Endothelial cell of umbilical vein (primary cell): Measurements from ENCODE around the gene PANX2. TPM values are rescaled to one million over a fixed set of nuclear protein-coding genes. Genes with fewer than 3 reads are reported as not detected.

ENCODE experiments used
- BruUV-seq: library from RNA; stranded (reverse); fragments of 400-500 nt; replicated peaks from 2 replicates; lab custom pipeline; 2021; lab: Mats Ljungman, UMichigan
- CTCF ChIA-PET: fragments of 300-600, 350-600 bp; sonication (Branson Sonifier 250); formaldehyde crosslinking; loops from one replicate; lab custom pipeline; 2021; ENCODE audit warnings: antibody characterized with exemption, inconsistent platforms; lab: Charles Lee
- POLR2A ChIA-PET: fragments of 300-600, 350-600 bp; sonication (Branson Sonifier 250); formaldehyde crosslinking; loops from one replicate; lab custom pipeline; 2021; ENCODE audit warnings: antibody characterized with exemption, inconsistent platforms; lab: Charles Lee
- DNase-seq: peaks from one replicate; pipeline ENCODE4 v3.0.0-alpha.2; 2011; ENCODE audit warnings: low read depth, low spot score
- FAIRE-seq: peaks from 2 replicates; lab custom pipeline; 2011; peaks lifted over from hg19 to GRCh38; lab: Jason Lieb, UNC
- H2AFZ ChIP-seq: 2 replicates; pipeline ENCODE4 v1.6.0; 2012; ENCODE audit warnings: low read depth, low read length, control low read depth, inconsistent platforms
- H3K27ac ChIP-seq: 2 replicates; pipeline ENCODE4 v1.5.1; 2011; ENCODE audit warnings: low read depth, mild to moderate bottlenecking, control low read depth, low read length, moderate library complexity; ENCODE audit not compliant: insufficient read depth
- H3K27me3 ChIP-seq, 2 experiments: 2 replicates each; pipeline versions ENCODE4 v1.6.0 to v1.6.1; 2011; ENCODE audit warnings: low read length in 2 of 2, mixed read lengths in 1 of 2; ENCODE audit not compliant: control insufficient read depth in 2 of 2, insufficient read depth in 2 of 2
- H3K36me3 ChIP-seq, 2 experiments: 2 replicates in 1 of 2; 3 replicates in 1 of 2; pipeline ENCODE4 v1.5.1; 2011; ENCODE audit warnings: low read length in 2 of 2, mild to moderate bottlenecking in 1 of 2, moderate library complexity in 1 of 2; ENCODE audit not compliant: control insufficient read depth in 2 of 2, insufficient read depth in 2 of 2; ENCODE audit errors: extremely low read depth in 1 of 2
- H3K4me1 ChIP-seq: 3 replicates; pipeline ENCODE4 v1.5.1; 2011; ENCODE audit warnings: mild to moderate bottlenecking, low read length; ENCODE audit not compliant: control insufficient read depth, insufficient read depth; ENCODE audit errors: extremely low read depth
- H3K4me2 ChIP-seq: 2 replicates; pipeline ENCODE4 v1.6.1; 2011; ENCODE audit warnings: low read length, control low read depth, mixed read lengths; ENCODE audit not compliant: insufficient read depth
- H3K4me3 ChIP-seq, 3 experiments: fragments of 200-600 bp in 1 of 3; sonication (generic), shearing (Covaris generic) in 1 of 3; replicated peaks in 1 of 3; 2 replicates each; pipeline ENCODE4 v1.5.1; 2011 to 2016; ENCODE audit warnings: control low read depth in 3 of 3, low read length in 3 of 3, mild to moderate bottlenecking in 2 of 3, inconsistent platforms in 1 of 3, low read depth in 1 of 3, moderate library complexity in 1 of 3; ENCODE audit not compliant: insufficient read depth in 1 of 3
- H3K79me2 ChIP-seq: 2 replicates; pipeline ENCODE4 v1.6.0; 2012; ENCODE audit warnings: low read length, inconsistent platforms; ENCODE audit not compliant: control insufficient read depth, insufficient read depth
- H3K9ac ChIP-seq: replicated peaks from 2 replicates; pipeline ENCODE3; 2011; ENCODE audit warnings: low read length, control low read depth; ENCODE audit not compliant: insufficient read depth; ENCODE audit errors: extremely low read depth
- H3K9me1 ChIP-seq: replicated peaks from 3 replicates; pipeline ENCODE4 v1.6.0; 2011; ENCODE audit warnings: mild to moderate bottlenecking, low read length; ENCODE audit not compliant: control insufficient read depth, insufficient read depth; ENCODE audit errors: extremely low read depth
- H3K9me3 ChIP-seq: replicated peaks from 2 replicates; pipeline ENCODE4 v1.5.1; 2012; ENCODE audit warnings: low read length, inconsistent platforms; ENCODE audit not compliant: control insufficient read depth, insufficient read depth
- H4K20me1 ChIP-seq: replicated peaks from 2 replicates; pipeline ENCODE3; 2011; ENCODE audit warnings: mild to moderate bottlenecking, low read length; ENCODE audit not compliant: control insufficient read depth, insufficient read depth; ENCODE audit errors: extremely low read depth
- CTCF ChIP-seq, 2 donors: IDR thresholded peaks; 1 replicate in 1 of 2; 2 replicates in 1 of 2; pipeline ENCODE4 v1.5.1; 2011; ENCODE audit warnings: low read length in 2 of 2, mild to moderate bottlenecking in 2 of 2, moderate library complexity in 2 of 2, control low read depth in 1 of 2, inconsistent platforms in 1 of 2, low read depth in 1 of 2; ENCODE audit not compliant: insufficient read depth in 1 of 2; ENCODE audit errors: extremely low read depth in 1 of 2
- EZH2 ChIP-seq: IDR thresholded peaks from 2 replicates; pipeline ENCODE4 v1.6.1; 2012; ENCODE audit warnings: borderline replicate concordance, low read depth, mild to moderate bottlenecking, moderate library complexity, low read length, inconsistent platforms; ENCODE audit not compliant: severe bottlenecking
- FOS ChIP-seq: IDR thresholded peaks from 2 replicates; pipeline ENCODE4 v1.6.1; 2011; ENCODE audit warnings: mild to moderate bottlenecking, low read length, moderate library complexity, borderline replicate concordance; ENCODE audit not compliant: insufficient read depth
- GATA2 ChIP-seq: IDR thresholded peaks from 2 replicates; pipeline ENCODE4 v1.7.0; 2011; ENCODE audit warnings: low read depth, mild to moderate bottlenecking, moderate library complexity, mixed read lengths, low read length; ENCODE audit not compliant: insufficient read length, insufficient read depth
- JUN ChIP-seq: IDR thresholded peaks from 2 replicates; pipeline ENCODE4 v1.6.1; 2011; ENCODE audit warnings: borderline replicate concordance, low read depth; ENCODE audit not compliant: insufficient read length, insufficient read depth
- MAX ChIP-seq: IDR thresholded peaks from 2 replicates; pipeline ENCODE4 v1.6.1; 2011; ENCODE audit not compliant: insufficient read depth, insufficient read length
- MYC ChIP-seq: IDR thresholded peaks from one replicate; pipeline ENCODE4 v1.6.1; 2011; ENCODE audit warnings: mild to moderate bottlenecking, low read depth, low read length
- POLR2A ChIP-seq: IDR thresholded peaks from 2 replicates; pipeline ENCODE4 v1.6.1; 2012; ENCODE audit warnings: low read depth, mild to moderate bottlenecking, control low read depth, low read length
- POLR2AphosphoS5 ChIP-seq: IDR thresholded peaks from 2 replicates; pipeline ENCODE4 v1.6.1; 2012; ENCODE audit warnings: low read depth, mild to moderate bottlenecking, control low read depth, low read length, moderate library complexity; ENCODE audit not compliant: insufficient read depth
- dilution Hi-C: fragments of 300-500 bp; cut with MboI; formaldehyde crosslinking; loops from one replicate; pipeline ENCODE4 v1.15.0; 2019; ENCODE audit warnings: low sequenced_read_pairs; ENCODE audit not compliant: extremely low pct_ligation_motif_present
- intact Hi-C: fragments of 100-400 bp; cut with micrococcal nuclease; formaldehyde crosslinking; loops from one replicate; pipeline ENCODE4 v1.10.0; 2022
- polyA plus RNA-seq, 4 experiments: library from polyadenylated mRNA; depleted of rRNA in 3 of 4; stranded (reverse) in 3 of 4; unstranded in 1 of 4; fragments of >200 nt; gene quantifications; 2 replicates each; pipeline versions ENCODE4 v1.2.1 to v1.2.3, GENCODE V29; 2011 to 2012; ENCODE audit warnings: missing spikeins in 1 of 4
- total RNA-seq: library from RNA; stranded (reverse); gene quantifications from 2 replicates; pipeline ENCODE4 v1.2.3, GENCODE V29; 2021

Gene PANX2
- total and polyA plus RNA-seq, 2 donors (not counting 3 experiments of a cell fraction or from before 2014, with no cell fraction given) = 2.5 to 5.1 TPM

- POLR2A ChIA-PET = no interaction called here
- H3K79me2 ChIP-seq = peaks cover 26% of the 10 kb centered on the region
- intact Hi-C loops = loop anchor here (10.0 kb wide), 1 partner anchor 227 kb away; no protein-coding TSS in a partner anchor
These were observed 31.7 kb downstream of the PANX2 start for GRCh38 chr22:50202130-50202666.

More at GRCh38 chr22:50202130-50202666, 31.7 kb downstream of the PANX2 start:
- dilution Hi-C loops = no loop called here
- Histone ChIP-seq H3K9ac (peak overlapping the region; percentile 67), H4K20me1 (no peaks in the 10 kb centered on the region), H3K36me3 (peaks cover 2 to 6% of the 10 kb centered on the region in 2 experiments), H3K27ac (no peak overlapping the region), H3K9me1 (no peaks in the 10 kb centered on the region), H3K4me3 (peak overlapping the region; percentile 58 to 85 (median 73)), H3K27me3 (no peaks in the 10 kb centered on the region), H3K4me2 (peak overlapping the region; percentile 94), H3K4me1 (peaks cover 27% of the 10 kb centered on the region), H2AFZ (no peak overlapping the region), H3K9me3 (no peaks in the 10 kb centered on the region)
- FAIRE-seq = peak; percentile 38
- no peak for TF ChIP-seq MAX
- no peak for TF ChIP-seq CTCF (IDR thresholded peaks at IDR 0.05; ENCODE audit: extremely low read depth in 1 of 2, insufficient read depth in 1 of 2, low read depth in 1 of 2, low read length in 2 of 2)
- no peak for TF ChIP-seq MYC
- TF ChIP-seq GATA2 = no peak
- TF ChIP-seq FOS = no peak
- TF ChIP-seq POLR2A = no peak
- TF ChIP-seq JUN = no peak
- TF ChIP-seq POLR2AphosphoS5 = no peak
- TF ChIP-seq EZH2 = no peak
- TSS peak; percentile 15 for BruUV-seq
- CTCF ChIA-PET = interaction anchor here (1.2 kb wide), 1 partner anchor 172 kb away, joined by 4 read pairs; no protein-coding TSS in a partner anchor
- no peak for DNase-seq
